ENCODE results near the gene MICAL3. TPM values are rescaled to one million over a fixed set of nuclear protein-coding genes. Genes with fewer than 3 reads are reported as not detected.

The MICAL3 gene
- polyA plus RNA-seq, 3 donors from 2014 or later, result 1.1 to 2.3 TPM; not detected in 1

- Mint-ChIP-seq H3K4me3 (peak overlapping the region in 3 of 5 donors; percentile 13 to 42 (median 41)), H3K9me3 (no peaks in the 10 kb centered on the region), H3K27me3 (ENCODE audit: low read depth in 3 of 3) (peaks cover 2 to 18% (median 7%) of the 10 kb centered on the region in 3 donors), H3K36me3 (no peaks in the 10 kb centered on the region), H3K27ac (peak overlapping the region; percentile 52 to 91 (median 82)), H3K4me1 (peaks cover 60 to 75% of the 10 kb centered on the region in 2 donors)
- DNase-seq, result peak; percentile 28 to 49 (median 36)
Observed at GRCh38 chr22:17781319-17782031, 242.9 kb downstream of the MICAL3 start.

- peaks cover 66 to 76% of the 10 kb centered on the region in 2 donors for H3K4me1 Mint-ChIP-seq
- H3K4me3 Mint-ChIP-seq, result peak overlapping the region in 3 of 5 donors; percentile 41 to 61 (median 56)
- peak overlapping the region; percentile 52 to 91 (median 83) for H3K27ac Mint-ChIP-seq
- peaks cover 2 to 18% (median 7%) of the 10 kb centered on the region in 3 donors for H3K27me3 Mint-ChIP-seq (ENCODE audit: low read depth in 3 of 3)
- DNase-seq, result no peak
- no peaks in the 10 kb centered on the region for H3K36me3 Mint-ChIP-seq
- H3K9me3 Mint-ChIP-seq, result no peaks in the 10 kb centered on the region
Observed at GRCh38 chr22:17780741-17781318, 243.5 kb downstream of the MICAL3 start.

GRCh38 chr22:17780116-17780740, 244.1 kb downstream of the MICAL3 start:
- Mint-ChIP-seq H3K27me3 (ENCODE audit: low read depth in 3 of 3) (peaks cover 5 to 20% (median 10%) of the 10 kb centered on the region in 3 donors), H3K36me3 (no peaks in the 10 kb centered on the region), H3K27ac (peak overlapping the region; percentile 46 to 99 (median 83)), H3K4me3 (peak overlapping the region; percentile 27 to 61 (median 40)), H3K9me3 (no peaks in the 10 kb centered on the region), H3K4me1 (peaks cover 72 to 79% of the 10 kb centered on the region in 2 donors)
- DNase-seq, result no peak

- peak overlapping the region; percentile 82 to 99 (median 94) for H3K27ac Mint-ChIP-seq
- peak overlapping the region; percentile 78 to 98 (median 94) for H3K4me3 Mint-ChIP-seq
- no peaks in the 10 kb centered on the region for H3K9me3 Mint-ChIP-seq
- H3K27me3 Mint-ChIP-seq (ENCODE audit: low read depth in 3 of 3), result peaks cover 5 to 20% (median 10%) of the 10 kb centered on the region in 3 donors
- DNase-seq, result peak in 1 of 3 donors; percentile 43
- H3K36me3 Mint-ChIP-seq, result no peaks in the 10 kb centered on the region
- peaks cover 79 to 86% of the 10 kb centered on the region in 2 donors for H3K4me1 Mint-ChIP-seq
Observed at GRCh38 chr22:17779286-17780115, 244.9 kb downstream of the MICAL3 start.

GRCh38 chr22:17778412-17778976, 245.9 kb downstream of the MICAL3 start:
- DNase-seq, result no peak
- peak overlapping the region; percentile 89 to 99 (median 98) for H3K27ac Mint-ChIP-seq
- H3K9me3 Mint-ChIP-seq, result no peaks in the 10 kb centered on the region
- peaks cover 80 to 86% of the 10 kb centered on the region in 2 donors for H3K4me1 Mint-ChIP-seq
- peak overlapping the region; percentile 93 to 98 (median 95) for H3K4me3 Mint-ChIP-seq
- H3K27me3 Mint-ChIP-seq (ENCODE audit: low read depth in 3 of 3), result peaks cover 5 to 24% (median 10%) of the 10 kb centered on the region in 3 donors
- no peaks in the 10 kb centered on the region for H3K36me3 Mint-ChIP-seq

GRCh38 chr22:17777717-17778044, 246.7 kb downstream of the MICAL3 start:
- peaks cover 7 to 25% (median 10%) of the 10 kb centered on the region in 3 donors for H3K27me3 Mint-ChIP-seq (ENCODE audit: low read depth in 3 of 3)
- peaks cover 85 to 87% of the 10 kb centered on the region in 2 donors for H3K4me1 Mint-ChIP-seq
- H3K4me3 Mint-ChIP-seq, result peak overlapping the region; percentile 93 to 98 (median 95)
- peak overlapping the region; percentile 95 to 99 (median 98) for H3K27ac Mint-ChIP-seq
- DNase-seq, result no peak
- H3K36me3 Mint-ChIP-seq, result no peaks in the 10 kb centered on the region
- no peaks in the 10 kb centered on the region for H3K9me3 Mint-ChIP-seq

- Mint-ChIP-seq H3K27ac (peak overlapping the region; percentile 95 to 99 (median 98)), H3K27me3 (ENCODE audit: low read depth in 3 of 3) (peaks cover 7 to 26% (median 10%) of the 10 kb centered on the region in 3 donors), H3K4me3 (peak overlapping the region; percentile 93 to 98 (median 95)), H3K9me3 (no peaks in the 10 kb centered on the region), H3K4me1 (peaks cover 85 to 87% of the 10 kb centered on the region in 2 donors), H3K36me3 (no peaks in the 10 kb centered on the region)
- DNase-seq, result peak; percentile 87 to 88 (median 88)
Observed at GRCh38 chr22:17777005-17777716, 247.2 kb downstream of the MICAL3 start.

- H3K36me3 Mint-ChIP-seq, result no peaks in the 10 kb centered on the region
- H3K4me1 Mint-ChIP-seq, result peaks cover 87 to 88% of the 10 kb centered on the region in 2 donors
- peak overlapping the region; percentile 95 to 99 (median 98) for H3K27ac Mint-ChIP-seq
- DNase-seq, result no peak
- H3K4me3 Mint-ChIP-seq, result peak overlapping the region; percentile 71 to 95 (median 93)
- peaks cover 7 to 22% (median 10%) of the 10 kb centered on the region in 3 donors for H3K27me3 Mint-ChIP-seq (ENCODE audit: low read depth in 3 of 3)
- no peaks in the 10 kb centered on the region for H3K9me3 Mint-ChIP-seq
Observed at GRCh38 chr22:17775781-17776465, 248.4 kb downstream of the MICAL3 start.

- Mint-ChIP-seq H3K27ac (peak overlapping the region; percentile 95 to 99 (median 98)), H3K36me3 (no peaks in the 10 kb centered on the region), H3K9me3 (no peaks in the 10 kb centered on the region), H3K4me3 (peak overlapping the region; percentile 71 to 94 (median 78)), H3K4me1 (peaks cover 86 to 87% of the 10 kb centered on the region in 2 donors), H3K27me3 (ENCODE audit: low read depth in 3 of 3) (peaks cover 6 to 22% (median 10%) of the 10 kb centered on the region in 3 donors)
- no peak for DNase-seq
Observed at GRCh38 chr22:17774926-17775685, 249.3 kb downstream of the MICAL3 start.

GRCh38 chr22:17774206-17774925, 250.0 kb downstream of the MICAL3 start, which contains the start of gene BID:
Gene BID, minus strand, starts transcription at chr22:17774469. Its CDS starts 24,353 bp downstream, at chr22:17750116.
- H3K4me1 Mint-ChIP-seq, result peaks cover 86 to 87% of the 10 kb centered on the region in 2 donors
- H3K27ac Mint-ChIP-seq, result peak within 1 kb of the TSS; percentile 95 to 99 (median 98)
- DNase-seq, result peak; percentile 66 to 70 (median 67)
- H3K36me3 Mint-ChIP-seq, result no peaks in the 10 kb centered on the region
- peaks cover 4 to 22% (median 10%) of the 10 kb centered on the region in 3 donors for H3K27me3 Mint-ChIP-seq (ENCODE audit: low read depth in 3 of 3)
- peak within 1 kb of the TSS; percentile 89 to 95 (median 92) for H3K4me3 Mint-ChIP-seq
- H3K9me3 Mint-ChIP-seq, result no peaks in the 10 kb centered on the region
